Stimulated activated naive CD4-positive, alpha-beta T cell treated with Interleukin-2 at 50 U/mL for 16 hours (primary cell): ENCODE results near the gene SLC38A9.
"Not testable (repeated sequence)": the region's sequence is repeated elsewhere in the genome, so short reads cannot be mapped to it uniquely, and the experiment has no call there.

ENCODE experiments used
- DNase-seq: peaks from one replicate; lab custom pipeline; 2025; lab: John Stamatoyannopoulos, UW

The SLC38A9 gene

GRCh38 chr5:55702598-55703345, 9.4 kb downstream of the SLC38A9 start:
- no peak for DNase-seq

GRCh38 chr5:55701462-55702103, 10.5 kb downstream of the SLC38A9 start:
- DNase-seq: no peak

- no peak for DNase-seq
These were observed 11.4 kb downstream of the SLC38A9 start for GRCh38 chr5:55700745-55701144.

- no peak for DNase-seq
These were observed 13.0 kb downstream of the SLC38A9 start for GRCh38 chr5:55699041-55699688.

- not testable (repeated sequence) for DNase-seq
These were observed 15.4 kb downstream of the SLC38A9 start for GRCh38 chr5:55696704-55697103.

GRCh38 chr5:55694152-55694830, 17.8 kb downstream of the SLC38A9 start:
- no peak for DNase-seq

- no peak for DNase-seq
These were observed 19.6 kb downstream of the SLC38A9 start for GRCh38 chr5:55692509-55692908.

DNA sequence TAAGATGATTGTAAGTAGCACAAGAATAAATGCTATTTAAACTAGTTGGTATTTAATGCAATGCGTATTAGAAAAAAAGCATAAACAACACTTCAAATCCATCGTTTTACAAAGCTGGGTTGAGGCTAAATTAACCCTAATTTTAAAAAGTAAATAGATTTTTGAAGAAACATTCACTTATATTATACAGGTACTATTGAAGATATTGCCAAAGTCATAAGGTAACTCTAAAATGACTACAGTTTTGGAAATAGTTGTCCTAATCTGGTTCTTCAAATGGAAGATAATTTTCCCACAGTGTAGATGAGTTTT, 20.1 kb downstream of the SLC38A9 start:
- DNase-seq: no peak

GRCh38 chr5:55691265-55692105, 20.6 kb downstream of the SLC38A9 start:
- DNase-seq: no peak

- no peak for DNase-seq
These were observed 30.1 kb downstream of the SLC38A9 start for GRCh38 chr5:55682071-55682470.

GRCh38 chr5:55681301-55681700, 30.8 kb downstream of the SLC38A9 start:
- no peak for DNase-seq

- no peak for DNase-seq
These were observed 31.8 kb downstream of the SLC38A9 start for GRCh38 chr5:55680353-55680752.

DNA sequence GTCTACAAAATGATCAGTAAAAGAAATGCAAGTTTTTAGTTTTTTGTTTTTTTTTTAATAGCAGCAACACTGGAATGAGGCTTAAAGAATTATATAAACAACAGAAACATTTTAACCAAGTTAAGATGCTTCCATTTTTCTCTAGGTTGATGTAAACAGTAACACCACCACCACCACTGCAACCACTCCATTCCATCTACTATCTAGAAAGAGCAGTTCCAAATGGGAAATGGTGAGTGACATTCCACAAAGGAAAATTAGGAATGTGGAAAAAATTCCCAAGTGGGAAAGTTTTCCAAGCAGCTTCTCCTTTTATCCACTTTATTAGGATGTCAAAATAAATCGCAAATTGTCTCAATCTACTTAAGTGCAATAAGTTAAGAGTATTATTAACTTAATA, 32.6 kb downstream of the SLC38A9 start:
- DNase-seq: no peak

- no peak for DNase-seq
These were observed 37.0 kb downstream of the SLC38A9 start for GRCh38 chr5:55675119-55675518.

GRCh38 chr5:55674340-55674739, 37.8 kb downstream of the SLC38A9 start:
- no peak for DNase-seq

- no peak for DNase-seq
These were observed 39.6 kb downstream of the SLC38A9 start for GRCh38 chr5:55672477-55672911.

DNA sequence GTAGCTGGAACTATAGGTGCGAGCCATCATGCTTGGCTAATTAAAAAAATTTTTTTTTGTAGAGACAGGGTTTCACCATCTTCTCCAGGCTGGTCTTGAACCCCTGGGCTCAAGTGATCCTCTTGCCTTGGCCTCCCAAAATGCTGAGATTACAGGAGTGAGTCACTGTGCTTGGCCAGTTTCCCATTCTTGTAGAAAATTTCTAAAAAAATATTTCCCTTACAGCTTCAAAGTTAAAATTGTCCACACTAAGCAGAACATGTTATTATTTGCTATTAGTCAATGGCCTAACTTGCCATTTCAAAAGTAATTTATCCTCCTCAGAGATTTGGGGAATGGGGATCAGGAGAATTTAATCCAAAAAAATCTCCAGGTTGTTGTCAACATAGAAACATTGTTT, 40.1 kb downstream of the SLC38A9 start:
- no peak for DNase-seq

GRCh38 chr5:55668356-55668755, 43.8 kb downstream of the SLC38A9 start:
- no peak for DNase-seq

- DNase-seq: no peak
These were observed 44.2 kb downstream of the SLC38A9 start for GRCh38 chr5:55667938-55668337.

DNA sequence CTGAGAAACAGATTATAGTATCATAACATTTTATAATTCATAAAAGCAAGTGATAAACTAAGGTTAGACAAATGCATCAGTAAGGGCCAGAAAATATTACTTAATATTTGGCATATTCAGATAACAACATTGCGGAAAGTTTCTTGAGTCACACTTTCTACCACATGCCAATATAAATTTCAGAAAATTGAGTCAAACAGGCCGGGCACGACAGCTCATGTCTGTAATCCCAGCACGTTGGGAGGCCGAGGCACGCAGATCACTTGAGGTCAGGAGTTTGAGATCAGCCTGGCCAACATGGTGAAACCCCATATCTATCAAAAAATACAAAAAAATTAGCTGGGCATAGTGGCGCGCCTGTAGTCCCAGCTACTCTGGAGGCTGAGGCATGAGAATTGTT, 47.1 kb downstream of the SLC38A9 start:
- no peak for DNase-seq

DNA sequence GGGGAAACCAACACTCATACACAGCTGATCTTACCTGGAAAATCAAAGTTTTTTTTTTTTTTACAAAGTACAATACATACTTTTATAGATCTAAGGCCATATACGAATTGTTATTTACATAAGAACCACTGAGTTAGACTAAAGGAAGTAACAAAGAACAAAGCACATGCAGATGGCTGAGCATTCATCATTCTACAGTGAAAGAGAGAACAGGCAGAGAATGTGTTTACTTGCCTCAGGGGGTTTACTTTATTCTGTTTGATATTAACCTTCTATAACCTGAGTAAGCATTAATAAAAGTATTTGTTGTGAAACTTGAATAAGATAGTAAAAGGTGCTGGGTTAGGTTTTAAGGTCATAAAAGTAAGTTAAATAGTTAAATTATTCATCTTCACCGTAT, 54.7 kb downstream of the SLC38A9 start:
- DNase-seq: no peak

DNA sequence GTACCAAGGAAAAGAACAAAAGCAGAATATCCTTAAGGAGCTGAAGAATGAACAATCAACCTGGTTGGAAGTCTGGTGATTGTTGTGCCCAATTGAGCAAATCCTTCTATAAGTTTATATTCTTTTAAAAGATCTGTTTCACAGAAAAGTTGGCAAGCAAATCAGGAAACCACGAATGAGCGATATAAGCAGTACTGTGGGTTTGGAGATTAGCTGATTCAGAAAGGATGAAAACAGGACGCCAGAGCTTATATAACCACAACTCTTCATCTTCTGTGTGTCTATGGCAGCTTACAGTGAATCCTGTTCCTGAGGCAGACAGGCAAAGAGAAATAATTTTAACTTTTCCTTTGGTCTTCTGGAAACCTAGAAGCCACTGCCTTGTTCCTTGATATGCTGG, 61.7 kb downstream of the SLC38A9 start:
- no peak for DNase-seq
